ENCODE data around the gene NCAPD2.

The NCAPD2 gene

DNA sequence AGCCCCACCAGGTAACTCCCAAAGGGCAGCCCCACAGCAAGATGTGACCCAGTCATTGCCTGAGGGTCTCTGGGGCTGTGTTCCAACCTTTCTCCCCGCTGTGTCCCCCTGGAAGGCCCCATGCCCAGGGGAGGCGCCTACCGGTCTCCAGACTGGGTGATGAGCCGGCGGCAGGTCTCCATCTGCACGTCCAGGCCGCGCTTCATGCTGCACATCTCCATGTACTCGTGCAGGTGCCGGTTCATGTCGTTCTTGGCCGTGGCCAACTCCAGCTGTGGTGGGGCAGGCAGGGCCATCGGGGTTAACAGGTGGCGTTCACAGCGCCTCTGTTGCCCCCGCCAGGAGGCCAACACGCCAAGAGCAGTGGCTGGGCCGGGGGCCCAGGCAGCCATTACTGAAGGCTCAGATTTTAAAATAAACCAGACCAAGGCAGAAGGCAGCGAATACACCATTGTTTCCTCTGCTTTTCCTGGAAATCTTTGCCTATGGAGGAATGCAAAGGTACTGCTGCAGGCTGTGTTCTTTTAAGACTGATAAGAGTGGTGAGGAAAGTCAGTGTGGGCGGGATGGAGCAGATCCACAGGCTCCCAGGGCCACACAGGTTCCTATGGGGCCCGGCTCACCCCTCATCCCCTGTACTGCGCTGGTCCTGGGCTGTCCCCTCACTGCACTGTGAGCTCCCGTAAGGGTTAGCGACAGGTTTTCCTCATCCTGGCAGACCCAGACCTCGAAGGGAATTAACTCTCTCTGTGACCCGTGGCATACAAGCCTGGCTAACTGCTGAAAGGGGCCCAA lies 47.7 kb downstream of the NCAPD2 start:
- Histone ChIP-seq H3K4me1 (ENCODE audit: control insufficient read depth, insufficient read depth, low read length, poor library complexity, severe bottlenecking) (peaks cover 39% of the 10 kb centered on the region), H3K9me3 (ENCODE audit: control insufficient read depth, low read length) (no peaks in the 10 kb centered on the region), H3K27ac (ENCODE audit: low read depth, low read length, severe bottlenecking) (peak overlapping the region; percentile 77), H3K36me3 (ENCODE audit: control insufficient read depth, insufficient read depth, low read length) (peaks cover 82% of the 10 kb centered on the region), H3K4me3 (ENCODE audit: extremely low read depth, insufficient read depth, low read length, poor library complexity, severe bottlenecking) (no peak overlapping the region)
- WGBS, 2 experiments (ENCODE audit: insufficient coverage in 2 of 2) = 95 to 96% methylated on average over 23 to 25 of the region's 26 CpGs

DNA sequence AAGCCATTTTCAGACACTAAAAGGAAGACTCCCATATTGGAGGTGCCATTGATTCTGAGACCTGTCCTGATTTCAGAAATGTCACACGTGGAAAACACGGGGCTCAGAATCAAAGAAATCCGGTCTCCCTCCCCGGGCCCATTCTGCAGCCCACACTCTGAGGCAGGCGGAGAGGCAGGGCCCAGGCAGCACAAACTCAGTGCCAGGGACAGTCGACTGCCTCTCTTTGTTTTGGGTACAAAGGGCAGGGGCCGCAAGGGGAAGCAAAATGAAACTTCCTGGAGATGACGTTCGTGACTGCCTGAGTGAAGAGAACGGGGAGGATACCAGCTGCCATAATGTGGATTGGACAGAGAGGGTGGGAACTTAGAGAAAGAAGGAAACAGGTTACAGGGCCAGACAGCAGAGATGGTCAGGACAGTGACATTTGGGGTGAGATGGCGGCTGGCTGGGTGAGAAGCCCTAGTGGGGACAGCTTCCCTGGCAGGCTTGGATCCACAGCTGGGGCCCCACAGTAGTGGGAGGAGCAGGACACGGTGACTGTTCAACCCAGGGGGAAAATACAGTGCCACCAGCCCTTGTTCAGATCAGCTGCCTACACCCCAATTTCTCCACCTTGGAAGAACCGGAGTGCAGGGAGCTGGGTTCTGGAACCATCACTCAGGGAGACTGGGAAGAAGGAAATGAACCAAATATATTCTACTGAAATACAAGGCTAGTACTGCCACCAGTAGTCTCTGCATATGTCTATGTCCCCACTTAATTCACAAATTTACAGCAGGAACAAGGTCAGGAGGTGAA lies 48.5 kb downstream of the NCAPD2 start:
- Histone ChIP-seq H3K4me3 (ENCODE audit: extremely low read depth, insufficient read depth, low read length, poor library complexity, severe bottlenecking) (no peak overlapping the region), H3K27ac (ENCODE audit: low read depth, low read length, severe bottlenecking) (no peak overlapping the region)

DNA sequence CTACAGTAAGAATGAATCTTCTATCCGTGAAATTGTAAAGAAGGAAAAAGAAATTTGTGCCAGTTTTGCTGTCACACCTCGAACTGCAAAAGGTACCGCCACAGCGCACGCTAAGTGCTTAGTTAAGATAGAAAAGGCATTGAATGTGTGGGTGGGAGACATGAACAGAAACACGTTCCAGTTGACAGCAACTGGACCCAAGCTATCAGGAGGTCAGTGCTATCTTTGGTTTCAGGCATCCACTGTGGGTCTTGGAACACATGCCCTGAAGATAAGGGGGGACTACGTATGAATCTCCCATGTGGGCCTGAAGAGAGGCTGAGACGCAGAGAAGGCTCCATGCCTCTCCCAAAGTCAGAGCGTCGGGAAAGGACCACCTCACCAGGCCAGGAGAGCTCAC lies 52.1 kb downstream of the NCAPD2 start:
- H3K4me1 ChIP-seq (ENCODE audit: control insufficient read depth, insufficient read depth, low read length, poor library complexity, severe bottlenecking) = peaks cover 42% of the 10 kb centered on the region
- H3K27ac ChIP-seq (ENCODE audit: low read depth, low read length, severe bottlenecking) = no peak overlapping the region
- no peaks in the 10 kb centered on the region for H3K9me3 ChIP-seq (ENCODE audit: control insufficient read depth, low read length)
- H3K36me3 ChIP-seq (ENCODE audit: control insufficient read depth, insufficient read depth, low read length) = peaks cover 87% of the 10 kb centered on the region
- H3K4me3 ChIP-seq (ENCODE audit: extremely low read depth, insufficient read depth, low read length, poor library complexity, severe bottlenecking) = no peak overlapping the region
- 93 to 97% methylated on average over 9 to 10 of the region's 10 CpGs for WGBS, 2 experiments (ENCODE audit: insufficient coverage in 2 of 2)

More for the DNA sequence above, 48.5 kb downstream of the NCAPD2 start:
- Histone ChIP-seq H3K36me3 (ENCODE audit: control insufficient read depth, insufficient read depth, low read length) (peaks cover 80% of the 10 kb centered on the region), H3K9me3 (ENCODE audit: control insufficient read depth, low read length) (no peaks in the 10 kb centered on the region), H3K4me1 (ENCODE audit: control insufficient read depth, insufficient read depth, low read length, poor library complexity, severe bottlenecking) (peaks cover 31% of the 10 kb centered on the region)
- WGBS, 2 experiments (ENCODE audit: insufficient coverage in 2 of 2) = 84 to 89% methylated on average over 11 to 13 of the region's 13 CpGs

DNA sequence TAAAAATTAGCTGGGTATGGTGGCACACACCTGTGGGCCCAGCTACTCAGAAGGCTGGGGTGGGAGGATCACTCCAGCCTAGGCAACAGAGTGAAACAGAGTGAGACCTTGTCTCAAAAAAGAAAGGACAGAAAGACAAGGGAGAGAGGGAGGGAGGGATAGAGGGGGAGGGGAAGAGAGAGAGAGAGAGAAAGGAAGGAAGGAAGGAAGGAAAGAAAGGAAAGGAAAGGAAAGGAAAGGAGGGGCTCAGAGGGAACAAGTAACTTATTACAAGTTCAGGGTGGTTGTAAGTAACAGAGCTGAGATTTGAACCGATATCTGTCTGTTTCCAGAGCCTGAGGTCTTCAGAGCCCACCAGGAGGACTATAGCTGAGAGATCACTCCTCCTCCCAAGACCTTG lies 53.7 kb downstream of the NCAPD2 start:
- peak overlapping the region; percentile 65 for H3K27ac ChIP-seq (ENCODE audit: low read depth, low read length, severe bottlenecking)
- WGBS, 2 experiments (ENCODE audit: insufficient coverage in 2 of 2) = 86% methylated on average over 1 of the region's 1 CpG; no CpG with 5 or more reads in 1 of the 2 experiments
- H3K36me3 ChIP-seq (ENCODE audit: control insufficient read depth, insufficient read depth, low read length) = peaks cover 80% of the 10 kb centered on the region

DNA sequence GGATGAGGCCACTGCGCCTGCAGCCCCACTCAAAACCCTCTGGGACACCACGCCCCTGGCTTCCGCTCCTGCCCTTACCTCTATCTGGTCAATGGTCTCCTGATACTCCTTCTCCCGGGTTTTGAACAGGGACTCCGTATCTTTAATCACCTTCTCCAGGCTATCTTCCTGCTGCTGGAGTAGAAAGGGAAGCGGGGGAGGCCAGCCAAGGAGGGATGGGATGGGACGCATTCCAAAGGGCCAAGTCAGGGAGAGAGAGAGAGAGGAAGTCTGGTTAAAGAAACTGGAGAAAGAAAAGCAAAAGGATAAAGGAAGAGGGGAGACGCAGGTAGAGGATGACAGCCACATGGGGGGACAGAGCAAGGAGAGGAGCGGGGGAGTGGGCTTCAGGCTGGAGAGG lies 54.1 kb downstream of the NCAPD2 start:
- Histone ChIP-seq H3K36me3 (ENCODE audit: control insufficient read depth, insufficient read depth, low read length) (peaks cover 76% of the 10 kb centered on the region), H3K27ac (ENCODE audit: low read depth, low read length, severe bottlenecking) (peak overlapping the region; percentile 65), H3K4me3 (ENCODE audit: extremely low read depth, insufficient read depth, low read length, poor library complexity, severe bottlenecking) (no peak overlapping the region), H3K4me1 (ENCODE audit: control insufficient read depth, insufficient read depth, low read length, poor library complexity, severe bottlenecking) (peaks cover 48% of the 10 kb centered on the region), H3K9me3 (ENCODE audit: control insufficient read depth, low read length) (no peaks in the 10 kb centered on the region)
- WGBS, 2 experiments (ENCODE audit: insufficient coverage in 2 of 2) = 74 to 81% methylated on average over 4 to 6 of the region's 9 CpGs

More for the DNA sequence above, 53.7 kb downstream of the NCAPD2 start:
- no peaks in the 10 kb centered on the region for H3K9me3 ChIP-seq (ENCODE audit: control insufficient read depth, low read length)
- H3K4me3 ChIP-seq (ENCODE audit: extremely low read depth, insufficient read depth, low read length, poor library complexity, severe bottlenecking) = no peak overlapping the region
- peaks cover 45% of the 10 kb centered on the region for H3K4me1 ChIP-seq (ENCODE audit: control insufficient read depth, insufficient read depth, low read length, poor library complexity, severe bottlenecking)

DNA sequence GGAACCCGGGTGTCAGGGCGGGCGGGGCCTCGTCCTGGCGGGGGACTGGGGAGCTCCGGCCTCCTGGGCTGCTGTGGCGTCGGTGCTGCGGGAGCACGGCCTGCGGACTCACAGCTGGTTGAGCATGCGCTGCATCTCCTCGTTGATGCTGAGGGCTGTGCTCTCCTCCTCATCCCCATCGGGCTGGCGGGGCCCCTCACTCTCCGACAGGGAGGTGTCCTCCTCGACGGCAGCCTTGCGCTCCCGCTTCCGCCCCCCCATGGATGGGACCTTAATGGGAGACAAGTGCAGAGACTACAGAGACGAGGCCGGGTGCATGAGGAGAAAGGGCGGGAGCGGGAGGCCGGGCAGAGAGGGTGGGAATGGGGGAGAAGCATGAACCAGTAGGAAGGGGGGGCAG lies 54.7 kb downstream of the NCAPD2 start:
- peaks cover 76% of the 10 kb centered on the region for H3K36me3 ChIP-seq (ENCODE audit: control insufficient read depth, insufficient read depth, low read length)
- peak overlapping the region; percentile 65 for H3K27ac ChIP-seq (ENCODE audit: low read depth, low read length, severe bottlenecking)

DNA sequence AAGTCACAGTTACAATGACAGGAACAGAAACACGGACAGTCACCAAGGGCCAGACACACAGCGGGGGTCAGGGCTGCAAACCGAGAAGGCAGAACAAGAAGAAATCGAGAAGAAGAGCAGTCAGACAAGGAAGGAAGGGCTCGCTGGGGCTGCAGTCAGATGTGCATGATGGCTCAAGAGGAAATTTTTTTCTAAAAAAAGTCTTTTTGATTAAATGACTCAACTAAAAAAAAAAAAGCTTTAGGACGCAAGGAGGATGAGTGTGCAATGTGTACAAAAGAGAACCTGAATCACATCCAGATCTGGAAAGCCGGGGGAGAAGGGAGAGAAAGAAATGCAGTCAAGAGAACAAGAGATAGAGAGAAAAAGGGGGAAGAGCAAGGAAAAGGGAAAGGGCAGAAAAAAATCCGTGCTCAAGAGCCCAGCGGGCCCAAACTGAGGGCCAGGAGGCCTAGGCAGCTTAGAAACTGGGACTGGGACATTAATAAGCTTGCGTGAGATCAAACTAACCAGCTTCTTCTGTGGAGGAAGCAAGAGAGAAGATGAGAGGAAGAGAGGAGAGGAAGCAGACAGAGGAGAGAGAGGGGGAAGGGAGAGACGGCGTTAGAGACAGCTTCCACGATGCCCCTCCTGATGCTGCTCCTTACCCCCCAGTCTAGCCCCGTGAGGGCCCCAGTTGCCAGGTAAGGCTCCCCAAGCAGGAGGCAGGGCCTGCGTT lies 55.2 kb downstream of the NCAPD2 start:
- no peak overlapping the region for H3K4me3 ChIP-seq (ENCODE audit: extremely low read depth, insufficient read depth, low read length, poor library complexity, severe bottlenecking)
- peaks cover 57% of the 10 kb centered on the region for H3K4me1 ChIP-seq (ENCODE audit: control insufficient read depth, insufficient read depth, low read length, poor library complexity, severe bottlenecking)
- no peaks in the 10 kb centered on the region for H3K9me3 ChIP-seq (ENCODE audit: control insufficient read depth, low read length)
- WGBS, 2 experiments (ENCODE audit: insufficient coverage in 2 of 2) = 89% methylated on average over 11 to 14 of the region's 15 CpGs
- peak overlapping the region; percentile 65 for H3K27ac ChIP-seq (ENCODE audit: low read depth, low read length, severe bottlenecking)
- H3K36me3 ChIP-seq (ENCODE audit: control insufficient read depth, insufficient read depth, low read length) = peaks cover 75% of the 10 kb centered on the region

More for the DNA sequence above, 54.7 kb downstream of the NCAPD2 start:
- H3K4me3 ChIP-seq (ENCODE audit: extremely low read depth, insufficient read depth, low read length, poor library complexity, severe bottlenecking) = no peak overlapping the region
- no peaks in the 10 kb centered on the region for H3K9me3 ChIP-seq (ENCODE audit: control insufficient read depth, low read length)
- peaks cover 53% of the 10 kb centered on the region for H3K4me1 ChIP-seq (ENCODE audit: control insufficient read depth, insufficient read depth, low read length, poor library complexity, severe bottlenecking)
- 92% methylated on average over 22 of the region's 26 CpGs for WGBS, 2 experiments (ENCODE audit: insufficient coverage in 2 of 2)

DNA sequence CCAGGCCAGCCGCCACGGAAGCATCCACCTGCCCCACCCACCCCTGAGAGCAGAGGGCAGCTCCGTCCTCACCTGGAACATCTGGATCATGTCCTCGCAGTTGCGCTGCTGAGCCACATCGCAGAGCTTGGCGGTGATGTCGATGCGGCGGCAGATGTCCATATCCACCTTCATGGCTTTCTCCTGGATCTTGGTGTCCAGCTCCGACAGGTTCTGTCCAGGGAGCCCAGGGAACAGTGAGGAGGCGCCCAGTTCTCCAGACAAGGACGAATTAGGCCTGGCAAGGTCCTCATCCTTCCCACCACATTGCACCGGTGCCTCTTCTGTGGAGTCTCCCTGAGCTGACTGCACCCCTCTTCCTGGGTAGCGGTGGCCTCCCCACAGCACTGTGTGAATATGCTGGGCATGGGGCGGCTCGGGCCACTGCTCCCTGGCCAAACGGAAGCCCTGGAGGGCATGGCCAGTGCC lies 55.8 kb downstream of the NCAPD2 start:
- no peak overlapping the region for H3K27ac ChIP-seq (ENCODE audit: low read depth, low read length, severe bottlenecking)
- 91 to 96% methylated on average over 17 of the region's 18 CpGs for WGBS, 2 experiments (ENCODE audit: insufficient coverage in 2 of 2)
- no peak overlapping the region for H3K4me3 ChIP-seq (ENCODE audit: extremely low read depth, insufficient read depth, low read length, poor library complexity, severe bottlenecking)
- peaks cover 57% of the 10 kb centered on the region for H3K4me1 ChIP-seq (ENCODE audit: control insufficient read depth, insufficient read depth, low read length, poor library complexity, severe bottlenecking)
- no peaks in the 10 kb centered on the region for H3K9me3 ChIP-seq (ENCODE audit: control insufficient read depth, low read length)
- peaks cover 69% of the 10 kb centered on the region for H3K36me3 ChIP-seq (ENCODE audit: control insufficient read depth, insufficient read depth, low read length)

DNA sequence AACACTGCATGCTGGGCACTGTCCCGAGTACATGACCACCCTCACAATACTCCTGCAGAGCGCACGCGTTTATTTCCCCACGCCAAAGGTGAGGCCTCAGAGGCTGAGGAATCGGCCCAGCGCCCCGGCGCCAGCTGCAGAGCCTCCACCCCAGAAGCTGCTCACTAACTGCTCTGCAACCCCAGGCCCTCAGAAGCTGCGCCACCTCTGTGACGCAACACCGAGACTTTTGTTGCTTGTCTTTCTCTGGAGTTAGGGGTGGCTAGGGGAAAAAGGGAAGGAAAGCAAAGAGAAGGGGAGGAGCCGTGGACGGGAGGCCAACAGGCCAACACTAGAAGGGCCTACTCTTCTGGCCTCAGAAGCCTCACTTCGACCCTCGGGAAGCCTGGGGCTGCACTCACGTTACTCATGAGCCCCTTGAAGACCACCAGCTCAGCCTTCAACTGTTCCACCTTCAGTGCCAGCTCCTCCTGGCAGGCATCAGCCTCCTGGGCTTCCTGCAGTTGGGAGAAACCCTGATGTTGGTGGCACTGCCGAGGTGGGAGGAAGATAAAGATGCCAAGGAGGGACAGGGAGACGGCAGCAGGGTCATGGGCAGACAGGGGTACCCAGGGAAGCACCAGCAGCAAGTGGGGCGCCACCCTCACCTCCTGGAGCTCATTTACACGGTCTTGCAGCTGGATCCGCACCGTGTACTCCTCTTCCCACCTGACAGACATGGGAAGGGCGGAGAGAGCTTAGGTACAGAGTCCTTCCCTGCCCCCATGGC lies 56.6 kb downstream of the NCAPD2 start:
- WGBS, 2 experiments (ENCODE audit: insufficient coverage in 2 of 2) = 92 to 93% methylated on average over 10 to 17 of the region's 24 CpGs
- peaks cover 61% of the 10 kb centered on the region for H3K36me3 ChIP-seq (ENCODE audit: control insufficient read depth, insufficient read depth, low read length)

DNA sequence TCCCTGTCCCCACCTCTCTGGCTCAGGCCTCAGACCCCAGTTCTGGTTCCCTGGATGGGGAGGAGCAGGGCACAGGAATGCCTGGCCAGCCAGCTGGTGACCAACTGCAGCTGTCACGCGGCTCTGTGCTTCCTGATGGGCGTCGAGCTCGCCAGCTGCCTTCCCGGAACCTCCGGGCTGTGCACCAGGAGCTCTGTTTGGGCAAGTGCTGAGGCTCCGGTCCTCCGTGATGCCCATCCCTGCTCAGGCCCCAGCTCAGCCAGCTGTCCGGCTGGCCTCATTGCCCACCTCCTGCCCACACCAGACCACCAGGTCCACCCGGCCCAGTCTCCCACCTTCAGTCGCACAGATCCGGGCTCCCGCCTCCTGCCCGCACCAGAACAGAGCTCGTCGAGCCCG lies 57.2 kb downstream of the NCAPD2 start:
- Histone ChIP-seq H3K27ac (ENCODE audit: low read depth, low read length, severe bottlenecking) (peak overlapping the region; percentile 74), H3K4me3 (ENCODE audit: extremely low read depth, insufficient read depth, low read length, poor library complexity, severe bottlenecking) (no peak overlapping the region), H3K36me3 (ENCODE audit: control insufficient read depth, insufficient read depth, low read length) (peaks cover 55% of the 10 kb centered on the region), H3K4me1 (ENCODE audit: control insufficient read depth, insufficient read depth, low read length, poor library complexity, severe bottlenecking) (peaks cover 57% of the 10 kb centered on the region), H3K9me3 (ENCODE audit: control insufficient read depth, low read length) (no peaks in the 10 kb centered on the region)
- 95% methylated on average over 12 to 18 of the region's 18 CpGs for WGBS, 2 experiments (ENCODE audit: insufficient coverage in 2 of 2)

More for the DNA sequence above, 56.6 kb downstream of the NCAPD2 start:
- no peak overlapping the region for H3K4me3 ChIP-seq (ENCODE audit: extremely low read depth, insufficient read depth, low read length, poor library complexity, severe bottlenecking)
- H3K4me1 ChIP-seq (ENCODE audit: control insufficient read depth, insufficient read depth, low read length, poor library complexity, severe bottlenecking) = peaks cover 57% of the 10 kb centered on the region
- no peak overlapping the region for H3K27ac ChIP-seq (ENCODE audit: low read depth, low read length, severe bottlenecking)
- H3K9me3 ChIP-seq (ENCODE audit: control insufficient read depth, low read length) = no peaks in the 10 kb centered on the region

Measured in mesodermal cell (in vitro differentiated cells).